ENCODE results near the gene MTERF4. TPM values are rescaled to one million over a fixed set of nuclear protein-coding genes. Genes with fewer than 3 reads are reported as not detected.

MTERF4 gene
- total and polyA plus RNA-seq, 2 of the 8 experiments (the other 6 are each of a cell fraction or from before 2014, with no cell fraction given): 25.9 to 28.5 TPM

DNA sequence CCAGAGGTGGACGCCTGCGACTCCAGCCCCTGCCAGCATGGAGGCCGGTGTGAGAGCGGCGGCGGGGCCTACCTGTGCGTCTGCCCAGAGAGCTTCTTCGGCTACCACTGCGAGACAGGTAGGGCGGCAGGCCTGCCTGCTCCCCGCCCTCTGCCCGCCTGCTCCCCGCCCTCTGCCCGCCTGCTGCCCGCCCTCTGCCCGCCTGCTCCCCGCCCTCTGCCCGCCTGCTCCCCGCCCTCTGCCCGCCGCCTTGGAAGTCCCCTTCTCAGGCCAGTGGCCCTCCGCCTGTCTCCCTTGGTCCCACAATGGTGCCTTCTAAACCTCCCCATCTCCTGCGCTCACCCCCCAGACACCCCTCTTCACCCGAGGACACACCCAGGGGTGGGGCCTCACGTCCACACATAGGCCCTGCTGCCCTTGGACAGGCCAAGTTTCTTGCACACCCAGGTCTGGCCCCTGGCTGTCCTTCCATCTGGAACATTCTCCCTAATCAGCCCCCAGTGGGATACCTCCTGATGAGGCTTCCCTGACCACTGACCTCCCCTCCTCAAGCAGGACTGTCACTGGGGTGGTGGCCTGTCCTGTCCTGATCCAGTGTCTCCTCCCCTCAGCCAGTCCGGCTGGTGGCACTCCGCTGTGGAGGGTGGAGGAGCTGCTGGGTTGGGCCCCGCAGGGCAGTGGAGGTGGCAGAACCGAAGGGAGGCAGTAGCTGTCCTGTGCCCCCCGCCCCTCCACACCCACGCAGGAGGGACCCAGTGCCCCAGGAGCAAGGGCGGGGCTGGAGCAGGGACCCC is 37.9 kb downstream of the MTERF4 start:
- 69% methylated on average over 13 of the region's 32 CpGs; no CpG with 5 or more reads in 1 of the 2 experiments for WGBS, 2 experiments (ENCODE audit: extremely low coverage in 1 of 2, insufficient coverage in 1 of 2, insufficient read length in 1 of 2, insufficient replicate concordance in 2 of 2, low coverage in 1 of 2, low lambda C conversion rate in 2 of 2, missing lambda C conversion rate in 1 of 2)
- no peak overlapping the region; the same call in 1 of the 2 replicates for H2BK15ac ChIP-seq (ENCODE audit: low read length)
- POLR2A ChIA-PET (ENCODE audit: partially characterized antibody): interaction anchor here (0.9 to 2.2 kb wide), 4 partner anchors 10 to 86 kb away, joined by 3 to 6 read pairs (median 4); partner anchors contain the start of gene PPP1R7
- no peak overlapping the region for H2BK120ac ChIP-seq (replicated peaks; ENCODE audit: low read depth, low read length)
- FAIRE-seq: no peak
- peak overlapping the region in 1 of 4 experiments; percentile 49; a peak in 2 of 8 replicates for H3K4me3 ChIP-seq (ENCODE audit: extremely low read depth in 1 of 4, insufficient read depth in 2 of 4, low read depth in 3 of 4, low read length in 4 of 4)
- no peak overlapping the region for H4K8ac ChIP-seq (ENCODE audit: extremely low read depth, insufficient read depth, low read length)
- no peak overlapping the region for H2BK5ac ChIP-seq (ENCODE audit: low read depth, low read length)
- no peak overlapping the region for H3K56ac ChIP-seq (replicated peaks; ENCODE audit: insufficient read length, low read depth, low read length)
- no peak overlapping the region for H3K4ac ChIP-seq (replicated peaks; ENCODE audit: insufficient read length, low read depth, low read length)
- H2BK20ac ChIP-seq (ENCODE audit: low read length): no peak overlapping the region
- peak overlapping the region; percentile 83 for H3K18ac ChIP-seq (ENCODE audit: extremely low read depth, low read length)
- H3K79me2 ChIP-seq (ENCODE audit: control insufficient read depth in 1 of 2, insufficient read depth in 2 of 2, low read length in 2 of 2): no peaks in the 10 kb centered on the region
- CTCF ChIA-PET (ENCODE audit: partially characterized antibody): interaction anchor here (0.9 to 2.1 kb wide), 5 partner anchors 11 to 207 kb away, joined by 3 to 5 read pairs (median 5); no protein-coding TSS in a partner anchor
- H3K23me2 ChIP-seq (ENCODE audit: low read depth, low read length): no peaks in the 10 kb centered on the region
- no peaks in the 10 kb centered on the region for H4K20me1 ChIP-seq (replicated peaks in 1 of 2; ENCODE audit: control insufficient read depth in 1 of 2, insufficient read depth in 2 of 2, low read length in 2 of 2)
- DNase-seq (ENCODE audit: low read depth in 1 of 2, low spot score in 2 of 2): peak in 1 of 2 experiments; percentile 80
- H3K4me1 ChIP-seq (replicated peaks in 1 of 4; ENCODE audit: control insufficient read depth in 3 of 4, insufficient read depth in 4 of 4, low read length in 3 of 4): peaks cover 0 to 9% (median 2%) of the 10 kb centered on the region in 4 experiments; a peak in 3 of 7 replicates
- no peak overlapping the region for H3K23ac ChIP-seq (ENCODE audit: insufficient read length)
- H3K27ac ChIP-seq (ENCODE audit: low read depth, low read length): no peak overlapping the region
- no peak overlapping the region for H3K14ac ChIP-seq (ENCODE audit: insufficient read length)
- H4K91ac ChIP-seq (replicated peaks; ENCODE audit: insufficient read length, low read length): no peak overlapping the region
- H3K36me3 ChIP-seq (ENCODE audit: control insufficient read depth in 2 of 4, insufficient read depth in 4 of 4, low read length in 3 of 4): no peaks in the 10 kb centered on the region
- H3K9ac ChIP-seq (replicated peaks in 1 of 4; ENCODE audit: extremely low read depth in 1 of 4, low read depth in 3 of 4, low read length in 3 of 4): no peak overlapping the region
- H2BK12ac ChIP-seq (ENCODE audit: low read depth, low read length): no peak overlapping the region
- peak overlapping the region; percentile 54 to 80; a peak in 3 of 4 replicates for H3K4me2 ChIP-seq (ENCODE audit: insufficient read depth in 1 of 2, low read depth in 2 of 2, low read length in 2 of 2)
- H2AFZ ChIP-seq (ENCODE audit: low read length): no peak overlapping the region
- no peak overlapping the region for H4K5ac ChIP-seq (ENCODE audit: insufficient read length, low read depth, low read length)
- no peaks in the 10 kb centered on the region for H3K9me3 ChIP-seq (ENCODE audit: insufficient read depth in 2 of 2, low read depth in 1 of 2, low read length in 1 of 2)
- no peak overlapping the region for H2AK5ac ChIP-seq (ENCODE audit: low read depth, low read length)
- H3K27me3 ChIP-seq (replicated peaks in 1 of 4; ENCODE audit: control insufficient read depth in 3 of 4, extremely low read depth in 1 of 4, insufficient read depth in 3 of 4, low read length in 3 of 4): no peaks in the 10 kb centered on the region
- no peaks in the 10 kb centered on the region for H3K79me1 ChIP-seq (ENCODE audit: low read depth, low read length)
- TF ChIP-seq CBX8 (IDR thresholded peaks at IDR 0.05; ENCODE audit: borderline replicate concordance, low read depth, low read length): no peak
- TF ChIP-seq TAF1 (IDR thresholded peaks at IDR 0.05; ENCODE audit: low read depth, low read length): 0 out of 2 replicates have a peak, but pooled peaks have one; percentile 21
- TF ChIP-seq RFX5 (IDR thresholded peaks at IDR 0.05; ENCODE audit: borderline replicate concordance, low read depth, low read length): no peak
- no peak for TF ChIP-seq EZH2 (IDR thresholded peaks at IDR 0.05; ENCODE audit: low read depth, low read length, severe bottlenecking)
- peak; percentile 34; the same call in 1 of the 2 replicates for TF ChIP-seq SP1 (IDR thresholded peaks at IDR 0.05; ENCODE audit: low read depth, low read length)
- TF ChIP-seq SP4 (IDR thresholded peaks at IDR 0.05; ENCODE audit: low read length): peak; percentile 97
- TF ChIP-seq EP300 (IDR thresholded peaks at IDR 0.05; ENCODE audit: borderline replicate concordance in 1 of 2, low read depth in 2 of 2, low read length in 2 of 2): no peak
- no peak for TF ChIP-seq CHD1 (IDR thresholded peaks at IDR 0.05; ENCODE audit: low read depth, low read length)
- TF ChIP-seq CHD2 (IDR thresholded peaks at IDR 0.05; ENCODE audit: low read length): no peak
- no peak for TF ChIP-seq TCF12 (IDR thresholded peaks at IDR 0.05; ENCODE audit: low read depth, low read length)
- no peak for TF ChIP-seq RBBP5 (IDR thresholded peaks at IDR 0.05; ENCODE audit: borderline replicate concordance, low read depth, low read length)
- TF ChIP-seq TBP (IDR thresholded peaks at IDR 0.05; ENCODE audit: low read depth, low read length): no peak
- TF ChIP-seq FOSL1 (IDR thresholded peaks at IDR 0.05; ENCODE audit: insufficient read depth, low read depth, low read length): no peak

Measured in H1 (cell line).